SK-N-MC (cell line): ENCODE measurements around the gene RFFL.

Experiments used
- DNase-seq: peaks from one replicate; pipeline ENCODE4 v3.0.0-alpha.2; 2011; ENCODE audit warnings: low read depth, low spot score
- H3K27ac ChIP-seq: fragments of 200-600 bp; sonication (generic); 2 replicates; pipeline ENCODE4 v1.5.1; 2016; ENCODE audit warnings: mixed run types
- H3K36me3 ChIP-seq: fragments of 200-600 bp; sonication (generic); 2 replicates; pipeline ENCODE4 v1.6.1; 2017; ENCODE audit warnings: antibody characterized with exemption, low read length, mixed read lengths; ENCODE audit not compliant: insufficient read depth
- H3K4me3 ChIP-seq: fragments of 200-600 bp; sonication (generic); 2 replicates; pipeline ENCODE4 v1.5.1; 2016
- H3K9ac ChIP-seq: fragments of 200-600 bp; sonication (generic); 2 replicates; pipeline ENCODE4 v1.8.0; 2017; ENCODE audit warnings: mixed run types, mixed read lengths; ENCODE audit not compliant: insufficient read length
- H3K9me3 ChIP-seq: fragments of 200-600 bp; sonication (generic); 2 replicates; pipeline ENCODE4 v1.6.1; 2017; ENCODE audit warnings: low read depth, mild to moderate bottlenecking, antibody characterized with exemption, low read length, moderate library complexity, mixed read lengths
- EZH2 ChIP-seq: fragments of 200-600 bp; sonication (generic); IDR thresholded peaks from one replicate; pipeline ENCODE4 v1.6.1; 2017; ENCODE audit warnings: antibody characterized with exemption
- FOXP2 ChIP-seq: optimal IDR thresholded peaks from 2 replicates; pipeline ENCODE3; 2011; ENCODE audit warnings: mild to moderate bottlenecking, moderate library complexity; ENCODE audit not compliant: insufficient read depth; ENCODE audit errors: extremely low read length, control extremely low read depth
- POLR2AphosphoS5 ChIP-seq: IDR thresholded peaks from 2 replicates; pipeline ENCODE4 v1.6.1; 2012; ENCODE audit warnings: mild to moderate bottlenecking, low read depth, low read length, borderline replicate concordance

Gene RFFL

DNA sequence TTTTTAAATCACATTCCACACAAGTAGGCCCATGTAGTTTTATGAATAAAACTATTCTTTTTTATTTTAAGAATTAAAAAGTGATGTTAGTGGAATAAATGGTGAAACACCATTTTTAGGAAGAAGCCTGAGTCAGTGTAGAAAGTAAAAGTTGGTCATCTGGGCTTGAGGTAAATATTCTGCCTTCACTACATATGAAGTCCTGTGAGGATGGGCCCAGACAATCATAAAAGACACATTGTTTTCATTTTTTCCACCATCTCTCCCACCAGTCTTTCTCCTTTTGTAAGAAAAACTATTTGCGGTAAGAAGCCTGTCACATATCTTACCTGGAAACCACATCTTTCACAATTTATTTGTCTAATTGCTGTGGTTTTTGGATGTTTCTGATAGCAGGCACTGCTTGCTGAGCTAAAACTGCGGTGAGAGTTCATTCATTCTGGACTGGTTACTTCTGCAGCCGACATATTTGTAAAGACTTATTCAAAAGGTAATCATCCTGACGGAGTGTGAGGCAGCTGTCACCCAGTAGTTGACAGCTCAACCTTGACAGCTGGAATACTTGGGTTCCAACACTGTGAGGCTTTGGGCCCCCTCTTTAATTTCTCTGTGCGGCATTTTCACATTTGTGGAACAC is 10.6 kb upstream of the RFFL start:
- no peak overlapping the region for H3K9ac ChIP-seq
- H3K4me3 ChIP-seq, result no peak overlapping the region
- no peaks in the 10 kb centered on the region for H3K9me3 ChIP-seq
- no peak for DNase-seq
- no peak overlapping the region for H3K27ac ChIP-seq
- TF ChIP-seq POLR2AphosphoS5, result no peak
- TF ChIP-seq EZH2, result no peak
- TF ChIP-seq FOXP2, result no peak
- H3K36me3 ChIP-seq, result no peaks in the 10 kb centered on the region

DNA sequence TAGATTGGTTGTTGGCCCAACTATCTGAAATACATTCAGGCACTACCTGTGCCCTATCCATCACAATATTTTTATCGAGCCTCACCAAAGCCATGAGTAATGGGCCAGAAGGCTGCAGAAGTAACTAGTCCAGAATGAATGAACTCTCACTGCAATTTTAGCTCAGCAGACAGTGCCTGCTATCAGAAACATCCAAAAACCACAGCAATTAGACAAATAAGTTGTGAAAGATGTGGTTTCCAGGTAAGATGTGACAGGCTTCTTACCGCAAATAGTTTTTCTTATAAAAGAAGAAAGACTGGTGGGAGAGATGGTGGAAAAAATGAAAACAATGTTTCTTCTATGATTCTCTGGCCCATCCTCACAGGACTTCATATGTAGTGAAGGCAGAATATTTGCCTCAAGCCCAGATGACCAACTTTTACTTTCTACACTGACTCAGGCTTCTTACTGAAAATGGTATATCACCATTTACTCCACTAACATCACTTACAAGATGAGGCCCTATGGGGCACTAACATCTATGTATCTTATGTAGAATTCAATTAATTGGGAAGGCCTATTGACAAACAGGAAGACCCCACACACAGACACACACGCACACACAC is 9.8 kb upstream of the RFFL start:
- no peak for DNase-seq
- Histone ChIP-seq H3K9me3 (no peaks in the 10 kb centered on the region), H3K4me3 (no peak overlapping the region), H3K36me3 (no peaks in the 10 kb centered on the region), H3K27ac (no peak overlapping the region), H3K9ac (no peak overlapping the region)
- TF ChIP-seq FOXP2, result no peak
- TF ChIP-seq EZH2, result no peak
- TF ChIP-seq POLR2AphosphoS5, result no peak

DNA sequence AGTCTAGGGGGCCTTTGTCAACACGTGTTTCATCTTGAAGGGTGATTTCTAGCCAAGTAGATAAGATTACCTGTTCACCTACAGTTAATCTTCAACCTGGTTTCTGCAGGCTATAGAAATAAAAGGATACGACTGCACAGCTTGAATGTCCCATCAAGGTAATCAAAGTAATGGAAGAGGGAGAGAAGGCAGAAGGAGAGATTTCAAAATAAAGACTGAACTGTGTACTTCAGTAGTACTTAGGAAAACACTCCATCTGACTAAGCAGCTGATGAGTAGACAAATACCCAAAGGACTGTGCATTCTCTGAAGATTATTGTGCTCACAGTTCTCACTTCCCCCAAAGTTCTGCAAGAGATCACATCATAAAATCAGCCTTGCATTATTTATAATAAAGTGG is 5.8 kb upstream of the RFFL start:
- Histone ChIP-seq H3K27ac (no peak overlapping the region), H3K4me3 (no peak overlapping the region), H3K36me3 (no peaks in the 10 kb centered on the region), H3K9me3 (no peaks in the 10 kb centered on the region), H3K9ac (no peak overlapping the region)
- TF ChIP-seq EZH2, result no peak
- no peak for TF ChIP-seq FOXP2
- TF ChIP-seq POLR2AphosphoS5, result no peak
- no peak for DNase-seq

DNA sequence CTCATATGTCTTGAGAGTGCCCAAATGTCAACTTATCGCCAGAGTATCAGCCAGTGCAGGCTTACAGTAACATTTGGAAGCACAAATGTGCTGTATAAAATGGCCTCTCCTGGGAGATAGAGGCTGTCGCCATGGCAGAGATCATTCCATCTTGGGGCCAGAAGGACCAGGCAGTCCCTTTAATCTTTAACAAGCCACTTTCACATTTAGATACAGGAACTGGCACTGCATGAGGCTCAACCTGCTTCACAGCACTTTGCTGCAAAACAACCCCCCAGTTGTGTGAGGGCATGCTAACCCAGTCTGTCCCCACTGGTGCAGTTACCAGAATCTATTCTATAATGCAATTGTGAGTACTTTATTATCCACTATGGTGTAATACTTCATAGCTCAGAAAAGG is 4.7 kb upstream of the RFFL start:
- H3K9ac ChIP-seq, result no peak overlapping the region
- no peak for DNase-seq

DNA sequence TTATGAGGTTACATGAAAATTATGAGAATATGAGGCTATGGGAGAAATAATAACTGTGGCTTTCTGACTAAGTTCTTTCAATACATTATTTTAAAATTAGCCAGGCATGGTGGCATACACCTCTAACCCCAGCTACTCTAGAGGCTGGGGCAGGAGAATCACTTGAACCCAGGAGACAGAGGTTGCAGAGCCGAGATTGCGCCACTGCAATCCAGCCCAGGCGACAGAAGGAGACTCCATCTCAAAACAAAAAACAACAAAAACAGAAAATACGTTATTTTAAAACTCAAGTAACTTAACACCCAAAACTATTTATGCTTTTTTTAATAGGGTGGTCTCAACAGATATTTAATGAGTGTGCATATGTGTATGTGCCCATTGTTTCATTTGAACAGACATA is 2.4 kb upstream of the RFFL start:
- no peak overlapping the region for H3K27ac ChIP-seq
- no peaks in the 10 kb centered on the region for H3K9me3 ChIP-seq
- DNase-seq, result no peak
- no peak overlapping the region for H3K4me3 ChIP-seq
- no peak for TF ChIP-seq EZH2
- TF ChIP-seq FOXP2, result no peak
- TF ChIP-seq POLR2AphosphoS5, result no peak
- no peaks in the 10 kb centered on the region for H3K36me3 ChIP-seq
- no peak overlapping the region for H3K9ac ChIP-seq

More for the DNA sequence above, 4.7 kb upstream of the RFFL start:
- no peaks in the 10 kb centered on the region for H3K36me3 ChIP-seq
- no peak overlapping the region for H3K27ac ChIP-seq
- H3K4me3 ChIP-seq, result no peak overlapping the region
- no peaks in the 10 kb centered on the region for H3K9me3 ChIP-seq
- TF ChIP-seq POLR2AphosphoS5, result no peak
- no peak for TF ChIP-seq EZH2
- no peak for TF ChIP-seq FOXP2

DNA sequence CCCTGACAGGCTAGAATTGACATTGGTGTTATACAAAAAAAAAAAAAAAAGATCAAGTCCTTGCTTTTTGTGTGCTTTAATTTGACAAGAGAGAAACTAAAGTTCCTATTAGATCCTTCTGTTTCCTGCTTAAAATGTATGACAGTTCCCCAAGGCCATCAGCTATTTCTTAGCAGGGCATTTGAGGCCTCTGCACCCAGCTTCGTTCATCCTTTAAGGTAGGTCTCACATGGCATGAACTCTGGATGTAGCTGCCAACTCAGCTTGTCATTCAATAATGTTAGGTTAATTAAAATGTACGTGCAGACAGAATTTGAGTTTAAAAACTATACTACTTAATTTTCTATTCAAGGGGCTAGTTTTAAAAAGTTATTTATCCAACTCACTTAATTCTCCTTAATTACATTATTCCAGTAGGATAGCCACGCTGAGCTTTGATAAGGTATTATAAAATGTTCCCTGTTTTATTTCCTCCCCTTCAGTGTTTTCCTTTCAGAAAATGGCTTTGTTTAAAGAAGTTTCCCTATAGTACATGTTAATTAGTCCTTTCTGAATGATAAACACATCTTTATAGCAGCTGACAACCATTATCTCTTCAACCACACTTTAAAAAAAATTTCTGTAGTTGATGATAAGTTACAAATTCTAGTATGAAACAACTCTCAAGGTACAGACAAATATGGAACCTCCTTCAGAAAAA is 1.2 kb upstream of the RFFL start:
- TF ChIP-seq EZH2, result no peak
- no peak for TF ChIP-seq FOXP2
- no peak for TF ChIP-seq POLR2AphosphoS5
- no peak overlapping the region for H3K27ac ChIP-seq
- H3K9ac ChIP-seq, result no peak overlapping the region

DNA sequence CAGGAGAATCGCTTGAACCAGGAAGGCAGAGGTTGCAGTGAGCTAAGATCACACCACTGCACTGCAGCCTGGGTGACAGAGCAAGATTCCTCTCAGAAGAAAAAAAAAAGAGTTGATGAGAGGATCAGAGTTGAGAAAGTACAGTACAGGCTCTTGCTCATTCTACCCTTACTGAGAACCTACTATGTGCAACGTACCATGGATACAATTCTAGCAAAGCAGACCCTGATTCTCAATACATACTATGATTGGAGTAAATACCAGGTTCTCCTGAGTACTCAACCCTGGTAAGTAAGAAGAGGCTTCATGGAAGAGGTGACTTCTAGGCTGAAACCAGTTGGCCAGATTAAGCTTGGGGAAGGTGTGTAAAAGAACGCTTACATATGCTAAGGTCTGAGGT is 1.2 kb downstream of the RFFL start:
- no peak overlapping the region for H3K4me3 ChIP-seq
- H3K27ac ChIP-seq, result no peak overlapping the region
- H3K9me3 ChIP-seq, result no peaks in the 10 kb centered on the region
- DNase-seq, result no peak
- H3K9ac ChIP-seq, result no peak overlapping the region
- no peak for TF ChIP-seq EZH2
- H3K36me3 ChIP-seq, result no peaks in the 10 kb centered on the region

More for the DNA sequence above, 1.2 kb upstream of the RFFL start:
- no peak overlapping the region for H3K4me3 ChIP-seq
- no peak for DNase-seq
- no peaks in the 10 kb centered on the region for H3K36me3 ChIP-seq
- H3K9me3 ChIP-seq, result no peaks in the 10 kb centered on the region

DNA sequence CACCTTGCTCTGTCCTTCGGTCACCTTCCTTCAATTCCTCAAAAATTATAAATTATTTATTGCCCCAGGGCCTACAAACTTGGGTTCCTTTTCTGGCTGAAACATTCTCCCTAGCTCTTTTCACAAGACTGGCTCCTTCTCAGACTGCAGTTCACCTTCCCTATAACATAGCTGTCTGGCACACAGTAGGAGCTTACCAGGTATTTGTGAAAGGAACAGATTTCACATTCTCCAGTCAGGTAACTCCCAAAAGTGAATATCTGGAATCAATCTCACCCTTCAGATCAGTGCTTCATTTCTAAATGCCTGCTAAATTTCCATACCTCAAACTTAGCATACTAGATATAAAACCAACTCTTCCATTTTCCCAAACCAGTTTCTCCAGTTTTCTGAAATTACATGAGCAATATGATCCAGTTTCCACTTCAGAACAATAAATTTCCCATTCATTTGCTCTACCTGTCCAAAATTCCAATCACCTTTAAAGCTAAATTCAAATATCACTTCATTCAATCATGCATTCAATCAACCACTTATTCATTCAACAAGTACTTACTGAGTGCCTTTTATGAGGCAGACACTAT is 6.1 kb downstream of the RFFL start:
- Histone ChIP-seq H3K9ac (no peak overlapping the region), H3K36me3 (no peaks in the 10 kb centered on the region), H3K27ac (no peak overlapping the region), H3K9me3 (no peaks in the 10 kb centered on the region), H3K4me3 (no peak overlapping the region)
- TF ChIP-seq EZH2 (no peak), POLR2AphosphoS5 (no peak), FOXP2 (no peak)
- no peak for DNase-seq
